CD14-positive monocyte (primary cell): Measurements from ENCODE around the gene CTNND2. TPM values are rescaled to one million over a fixed set of nuclear protein-coding genes. Genes with fewer than 3 reads are reported as not detected.

Source experiments
- DNase-seq, 3 donors: peaks; one replicate each; pipeline ENCODE4 v3.0.0-alpha.2; 2011 to 2022
- H2AFZ ChIP-seq: 2 replicates; pipeline ENCODE4 v1.6.0; 2012; ENCODE audit warnings: mild to moderate bottlenecking, low read depth, low read length, inconsistent platforms; ENCODE audit not compliant: insufficient read depth, poor library complexity, severe bottlenecking
- H3K27ac ChIP-seq, 2 donors: 1 replicate in 1 of 2; 2 replicates in 1 of 2; pipeline ENCODE4 v1.5.1; 2012 to 2013; ENCODE audit warnings: low read length in 2 of 2, control low read depth in 1 of 2, inconsistent platforms in 1 of 2, low read depth in 1 of 2, mild to moderate bottlenecking in 1 of 2
- H3K27me3 ChIP-seq, 2 donors: one replicate each; pipeline versions ENCODE4 v1.6.0 to v1.6.1; 2011 to 2013; ENCODE audit warnings: low read length in 2 of 2; ENCODE audit not compliant: control insufficient read depth in 2 of 2, insufficient read depth in 2 of 2
- H3K36me3 ChIP-seq, 2 donors: replicated peaks in 1 of 2; 1 replicate in 1 of 2; 2 replicates in 1 of 2; pipeline versions ENCODE4 v1.5.1 to v1.6.1; 2012 to 2013; ENCODE audit warnings: low read length in 2 of 2, control low read depth in 1 of 2, inconsistent platforms in 1 of 2, mild to moderate bottlenecking in 1 of 2; ENCODE audit not compliant: insufficient read depth in 2 of 2, control insufficient read depth in 1 of 2
- H3K4me1 ChIP-seq, 2 donors: 1 replicate in 1 of 2; 2 replicates in 1 of 2; pipeline versions ENCODE4 v1.5.1 to v1.6.1; 2012 to 2013; ENCODE audit warnings: low read length in 2 of 2, control low read depth in 1 of 2, inconsistent platforms in 1 of 2, mild to moderate bottlenecking in 1 of 2, moderate library complexity in 1 of 2; ENCODE audit not compliant: insufficient read depth in 2 of 2, control insufficient read depth in 1 of 2
- H3K4me2 ChIP-seq: replicated peaks from 2 replicates; pipeline ENCODE3; 2012; ENCODE audit warnings: low read length, moderate library complexity, mild to moderate bottlenecking; ENCODE audit not compliant: poor library complexity, severe bottlenecking; ENCODE audit errors: extremely low read depth
- H3K4me3 ChIP-seq, 3 experiments: fragments of 200-600 bp in 1 of 3; sonication (generic) in 1 of 3; replicated peaks in 1 of 3; 1 replicate in 2 of 3; 2 replicates in 1 of 3; pipeline ENCODE4 v1.5.1; 2011 to 2013; ENCODE audit warnings: low read length in 3 of 3, mild to moderate bottlenecking in 3 of 3, control low read depth in 2 of 3, low read depth in 2 of 3, inconsistent platforms in 1 of 3, moderate library complexity in 1 of 3
- H3K79me2 ChIP-seq: 2 replicates; pipeline ENCODE4 v1.6.0; 2012; ENCODE audit warnings: mild to moderate bottlenecking, control low read depth, inconsistent platforms, low read length, moderate library complexity; ENCODE audit not compliant: insufficient read depth
- H3K9ac ChIP-seq: 2 replicates; pipeline ENCODE4 v1.6.0; 2017; ENCODE audit warnings: low read length, mild to moderate bottlenecking; ENCODE audit not compliant: insufficient read depth, poor library complexity, severe bottlenecking
- H3K9me3 ChIP-seq, 2 donors: replicated peaks in 1 of 2; 1 replicate in 1 of 2; 2 replicates in 1 of 2; pipeline versions ENCODE4 v1.5.1 to v1.6.1; 2012 to 2013; ENCODE audit warnings: low read length in 2 of 2, control low read depth in 1 of 2; ENCODE audit not compliant: control insufficient read depth in 1 of 2, insufficient read depth in 1 of 2
- H4K20me1 ChIP-seq: 2 replicates; pipeline ENCODE4 v1.6.0; 2012; ENCODE audit warnings: mild to moderate bottlenecking, low read length, control low read depth, moderate library complexity; ENCODE audit not compliant: insufficient read depth
- H3K27ac Mint-ChIP-seq, 7 donors: one replicate each; pipeline ENCODE4 v1.8.0; 2020; ENCODE audit warnings: mild to moderate bottlenecking in 7 of 7, mixed read lengths in 7 of 7, moderate library complexity in 6 of 7, inconsistent platforms in 2 of 7
- H3K27me3 Mint-ChIP-seq, 3 donors: one replicate each; pipeline ENCODE4 v1.8.0; 2021 to 2022; ENCODE audit warnings: low read depth in 3 of 3, mild to moderate bottlenecking in 3 of 3, mixed read lengths in 3 of 3, moderate library complexity in 3 of 3, inconsistent platforms in 1 of 3
- H3K36me3 Mint-ChIP-seq, 2 donors: one replicate each; pipeline ENCODE4 v1.8.0; 2020; ENCODE audit warnings: mixed read lengths in 2 of 2, inconsistent platforms in 1 of 2, mild to moderate bottlenecking in 1 of 2
- H3K4me1 Mint-ChIP-seq: one replicate; pipeline ENCODE4 v1.8.0; 2020; ENCODE audit warnings: mild to moderate bottlenecking, mixed read lengths
- H3K4me3 Mint-ChIP-seq, 2 donors: one replicate each; pipeline ENCODE4 v1.8.0; 2020; ENCODE audit warnings: mild to moderate bottlenecking in 2 of 2, mixed read lengths in 2 of 2, moderate library complexity in 1 of 2
- H3K9me3 Mint-ChIP-seq, 7 donors: one replicate each; pipeline ENCODE4 v1.8.0; 2020 to 2022; ENCODE audit warnings: mixed read lengths in 7 of 7, mild to moderate bottlenecking in 6 of 7, moderate library complexity in 6 of 7, inconsistent platforms in 2 of 7
- CTCF ChIP-seq: fragments of 200-600 bp; IDR thresholded peaks from one replicate; pipeline ENCODE4 v1.8.0; 2022; ENCODE audit warnings: antibody characterized with exemption, mild to moderate bottlenecking
- WGBS: methylation state at CpG from one replicate; pipeline ENCODE4 v1.1.5; 2013; ENCODE audit warnings: missing lambda C conversion rate; ENCODE audit not compliant: insufficient coverage; 5-methylcytosine and 5-hydroxymethylcytosine counted together
- intact Hi-C, 2 donors: fragments of 100-400 bp; cut with micrococcal nuclease; formaldehyde crosslinking; loops; one replicate each; pipeline versions ENCODE4 v1.15.0 to v1.15.1; 2023
- polyA plus RNA-seq, 3 donors: library from polyadenylated mRNA; depleted of rRNA in 1 of 3; unstranded in 2 of 3; stranded (reverse) in 1 of 3; fragments of 300-500 nt in 2 of 3; fragments of >200 nt in 1 of 3; fragmentation: Illumina TruSeq in 2 of 3; gene quantifications; 1 replicate in 2 of 3; 2 replicates in 1 of 3; pipeline ENCODE4 v1.2.3, GENCODE V29; 2012 to 2021

CTNND2 gene
- polyA plus RNA-seq, 3 donors = not detected

- WGBS = 80% methylated on average over 6 of the region's 7 CpGs
- H3K27me3 Mint-ChIP-seq = peaks cover 0 to 2% (median 1%) of the 10 kb centered on the region in 3 donors
- H3K4me3 Mint-ChIP-seq = no peak overlapping the region
These were observed 25.4 kb downstream of the CTNND2 start for GRCh38 chr5:11878814-11879213.

GRCh38 chr5:11873587-11873986 is 30.7 kb downstream of the CTNND2 start:
- Mint-ChIP-seq H3K27me3 (peaks cover 0 to 1% (median 1%) of the 10 kb centered on the region in 3 donors), H3K9me3 (peaks cover 0 to 8% (median 2%) of the 10 kb centered on the region in 7 donors), H3K4me1 (no peaks in the 10 kb centered on the region), H3K27ac (no peak overlapping the region), H3K36me3 (no peaks in the 10 kb centered on the region), H3K4me3 (no peak overlapping the region)
- H4K20me1 ChIP-seq = no peaks in the 10 kb centered on the region
- no peak overlapping the region for H2AFZ ChIP-seq
- no peaks in the 10 kb centered on the region for H3K27me3 ChIP-seq
- no peak overlapping the region for H3K9ac ChIP-seq
- no peaks in the 10 kb centered on the region for H3K36me3 ChIP-seq
- H3K79me2 ChIP-seq = no peaks in the 10 kb centered on the region
- H3K9me3 ChIP-seq = peaks cover 0 to 1% of the 10 kb centered on the region in 2 donors
- no peak overlapping the region for H3K4me3 ChIP-seq
- H3K4me2 ChIP-seq = no peak overlapping the region
- no peak for TF ChIP-seq CTCF
- 91% methylated on average over 1 of the region's 4 CpGs for WGBS
- H3K27ac ChIP-seq = no peak overlapping the region
- intact Hi-C loops = no loop called here
- H3K4me1 ChIP-seq = no peaks in the 10 kb centered on the region
- DNase-seq = no peak

More at GRCh38 chr5:11878814-11879213, 25.4 kb downstream of the CTNND2 start:
- Histone ChIP-seq H3K27me3 (no peaks in the 10 kb centered on the region), H2AFZ (no peak overlapping the region), H3K4me1 (no peaks in the 10 kb centered on the region), H3K36me3 (no peaks in the 10 kb centered on the region), H3K4me2 (no peak overlapping the region), H3K4me3 (no peak overlapping the region), H3K27ac (no peak overlapping the region), H3K9me3 (no peaks in the 10 kb centered on the region), H4K20me1 (no peaks in the 10 kb centered on the region), H3K9ac (no peak overlapping the region), H3K79me2 (no peaks in the 10 kb centered on the region)
- no peak for DNase-seq
- no peaks in the 10 kb centered on the region for H3K36me3 Mint-ChIP-seq
- intact Hi-C loops = no loop called here
- H3K4me1 Mint-ChIP-seq = no peaks in the 10 kb centered on the region
- TF ChIP-seq CTCF = no peak
- H3K27ac Mint-ChIP-seq = no peak overlapping the region
- H3K9me3 Mint-ChIP-seq = peaks cover 0 to 3% (median 2%) of the 10 kb centered on the region in 7 donors
